GM12875 (cell line): ENCODE data around the gene KIF3A.

Experiments used
- H3K4me3 ChIP-seq: one replicate; pipeline ENCODE4 v1.5.1; 2011; ENCODE audit warnings: low read depth, low read length, control low read depth
- TF ChIP-seq, protein P1 (sequence below): IDR thresholded peaks from 2 replicates; pipeline ENCODE4 v1.5.1; 2011; ENCODE audit warnings: low read depth, mild to moderate bottlenecking, control low read depth, inconsistent platforms, low read length, moderate library complexity, borderline replicate concordance; ENCODE audit not compliant: insufficient read depth

The KIF3A gene

DNA sequence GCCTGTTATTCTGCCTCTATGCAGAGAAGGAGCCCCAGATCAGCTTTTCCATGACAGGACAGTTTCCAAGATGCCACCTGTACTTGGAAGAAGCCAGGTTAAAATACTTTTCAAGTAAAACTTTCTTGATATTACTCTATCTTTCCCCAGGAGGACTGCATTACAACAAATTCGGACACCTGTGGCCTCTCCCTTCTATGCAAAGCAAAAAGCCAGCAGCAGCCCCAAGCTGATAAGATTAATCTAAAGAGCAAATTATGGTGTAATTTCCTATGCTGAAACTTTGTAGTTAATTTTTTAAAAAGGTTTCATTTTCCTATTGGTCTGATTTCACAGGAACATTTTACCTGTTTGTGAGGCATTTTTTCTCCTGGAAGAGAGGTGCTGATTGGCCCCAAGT lies 63.9 kb downstream of the KIF3A start:
- no peak overlapping the region for H3K4me3 ChIP-seq
- TF ChIP-seq, protein P1, sequence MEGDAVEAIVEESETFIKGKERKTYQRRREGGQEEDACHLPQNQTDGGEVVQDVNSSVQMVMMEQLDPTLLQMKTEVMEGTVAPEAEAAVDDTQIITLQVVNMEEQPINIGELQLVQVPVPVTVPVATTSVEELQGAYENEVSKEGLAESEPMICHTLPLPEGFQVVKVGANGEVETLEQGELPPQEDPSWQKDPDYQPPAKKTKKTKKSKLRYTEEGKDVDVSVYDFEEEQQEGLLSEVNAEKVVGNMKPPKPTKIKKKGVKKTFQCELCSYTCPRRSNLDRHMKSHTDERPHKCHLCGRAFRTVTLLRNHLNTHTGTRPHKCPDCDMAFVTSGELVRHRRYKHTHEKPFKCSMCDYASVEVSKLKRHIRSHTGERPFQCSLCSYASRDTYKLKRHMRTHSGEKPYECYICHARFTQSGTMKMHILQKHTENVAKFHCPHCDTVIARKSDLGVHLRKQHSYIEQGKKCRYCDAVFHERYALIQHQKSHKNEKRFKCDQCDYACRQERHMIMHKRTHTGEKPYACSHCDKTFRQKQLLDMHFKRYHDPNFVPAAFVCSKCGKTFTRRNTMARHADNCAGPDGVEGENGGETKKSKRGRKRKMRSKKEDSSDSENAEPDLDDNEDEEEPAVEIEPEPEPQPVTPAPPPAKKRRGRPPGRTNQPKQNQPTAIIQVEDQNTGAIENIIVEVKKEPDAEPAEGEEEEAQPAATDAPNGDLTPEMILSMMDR, result no peak

DNA sequence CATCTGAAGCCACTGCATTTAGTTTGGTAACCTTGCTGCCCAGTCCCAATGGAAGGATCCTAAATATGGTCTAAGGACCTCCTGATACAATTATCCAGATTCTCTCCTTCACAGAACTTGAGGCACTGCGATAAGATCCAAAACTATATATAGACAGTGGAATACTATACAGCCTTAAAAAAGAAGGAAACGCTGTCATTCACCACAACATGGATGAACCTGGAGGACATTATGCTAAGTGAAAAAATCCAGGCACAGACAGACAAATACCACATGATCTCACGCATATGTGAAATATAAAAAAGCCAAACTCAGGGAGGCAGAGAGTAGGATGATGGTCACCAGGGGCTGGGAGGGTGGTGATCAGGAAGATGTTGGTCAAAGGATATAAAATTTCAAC lies 66.3 kb downstream of the KIF3A start:
- H3K4me3 ChIP-seq, result no peak overlapping the region
- TF ChIP-seq, protein P1, result no peak

DNA sequence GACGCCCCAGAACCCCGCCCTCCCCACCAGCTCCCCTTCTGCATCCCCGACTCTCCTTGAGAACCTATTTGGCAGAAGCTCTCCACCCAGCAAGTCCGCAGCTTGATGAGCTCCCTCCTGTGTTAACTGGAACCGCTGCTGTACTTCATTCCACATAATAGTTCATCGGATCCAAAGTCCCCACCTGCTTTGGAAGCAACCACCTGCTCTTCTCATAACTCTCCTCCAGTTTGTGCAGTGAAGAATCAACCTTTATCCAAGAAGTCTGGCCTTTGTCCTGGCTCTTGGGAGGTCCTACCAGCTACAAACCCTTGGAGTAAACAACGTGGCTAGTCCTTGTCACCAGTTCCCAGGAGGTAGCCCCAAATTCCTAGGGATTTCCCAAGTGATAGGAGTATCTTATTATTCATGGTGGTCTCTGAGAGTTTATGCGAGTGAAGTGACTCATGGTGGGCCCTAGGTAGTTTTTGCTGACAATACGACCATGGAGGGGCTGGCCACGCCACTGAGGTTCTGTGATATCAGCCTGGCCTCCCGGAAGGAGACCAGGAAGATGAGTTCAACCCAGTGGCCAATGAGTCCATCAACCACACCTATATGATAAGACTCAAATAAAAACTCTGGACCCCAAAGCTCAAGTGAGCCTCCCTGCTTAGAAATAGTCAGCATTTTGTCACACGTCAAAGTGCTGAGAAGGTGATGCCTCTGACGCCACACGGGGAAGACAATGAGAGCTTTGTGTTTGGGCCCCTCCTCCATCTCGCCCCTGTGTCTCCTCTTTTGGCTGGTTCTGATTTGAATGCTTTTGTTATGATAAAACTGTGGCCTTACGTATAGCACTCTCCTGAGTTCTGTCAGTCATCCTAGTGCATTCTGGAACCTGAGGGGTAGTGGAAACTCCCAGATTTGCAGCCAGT lies 67.1 kb downstream of the KIF3A start:
- H3K4me3 ChIP-seq, result no peak overlapping the region
- TF ChIP-seq, protein P1, result no peak

DNA sequence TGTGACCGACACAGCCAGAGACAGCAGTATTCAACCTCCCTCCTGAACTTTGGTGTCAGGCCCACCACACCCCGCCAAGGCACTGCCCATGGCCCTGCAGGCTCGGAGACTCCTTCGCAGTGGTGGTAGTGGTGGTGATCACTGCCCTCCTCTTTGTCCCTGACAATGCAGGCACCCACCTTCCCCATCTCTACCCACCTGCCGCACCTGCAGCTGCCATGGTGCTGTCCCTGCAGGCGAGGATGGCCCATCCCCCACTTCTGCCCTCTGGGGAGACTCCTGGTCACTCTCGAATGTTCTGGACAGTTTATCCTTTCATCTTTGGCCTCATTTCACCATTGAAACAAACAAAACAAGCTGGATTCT lies 67.9 kb downstream of the KIF3A start:
- H3K4me3 ChIP-seq, result no peak overlapping the region
- TF ChIP-seq, protein P1, result no peak

DNA sequence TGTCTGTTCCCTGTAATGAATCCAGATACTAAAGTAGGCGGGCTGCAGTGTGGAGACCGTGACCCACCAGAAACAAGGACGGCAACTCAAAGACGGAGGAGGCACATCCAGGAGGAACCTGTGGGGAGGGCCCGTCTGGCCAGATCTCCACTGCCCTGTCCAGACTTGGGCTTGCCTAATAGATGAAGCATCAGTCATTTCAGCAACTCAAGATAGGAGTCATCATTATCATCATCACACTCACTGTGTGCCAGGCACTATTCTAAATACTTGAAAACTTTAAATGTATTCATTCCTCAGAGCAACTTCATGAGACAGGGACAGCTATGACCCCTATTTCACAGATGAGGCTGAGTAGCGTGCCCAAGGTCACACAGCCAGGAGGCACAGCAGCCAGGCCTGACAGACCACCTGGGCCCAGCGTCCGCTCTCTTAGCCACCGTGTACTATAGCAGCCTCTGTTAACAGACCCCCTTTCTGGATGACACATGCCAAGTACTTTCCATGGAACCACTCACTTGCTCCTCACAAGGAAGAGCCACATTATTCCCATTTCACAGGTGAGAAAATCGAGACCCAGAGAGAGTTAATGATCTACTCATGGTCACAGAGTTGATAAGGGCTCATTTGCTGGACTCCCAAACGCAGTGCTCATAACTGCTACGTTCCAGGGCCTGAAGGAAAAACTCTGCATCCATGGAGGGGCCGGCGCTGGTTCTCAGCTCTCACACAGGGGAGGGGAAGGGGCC lies 68.5 kb downstream of the KIF3A start:
- TF ChIP-seq, protein P1, result no peak
- H3K4me3 ChIP-seq, result no peak overlapping the region

DNA sequence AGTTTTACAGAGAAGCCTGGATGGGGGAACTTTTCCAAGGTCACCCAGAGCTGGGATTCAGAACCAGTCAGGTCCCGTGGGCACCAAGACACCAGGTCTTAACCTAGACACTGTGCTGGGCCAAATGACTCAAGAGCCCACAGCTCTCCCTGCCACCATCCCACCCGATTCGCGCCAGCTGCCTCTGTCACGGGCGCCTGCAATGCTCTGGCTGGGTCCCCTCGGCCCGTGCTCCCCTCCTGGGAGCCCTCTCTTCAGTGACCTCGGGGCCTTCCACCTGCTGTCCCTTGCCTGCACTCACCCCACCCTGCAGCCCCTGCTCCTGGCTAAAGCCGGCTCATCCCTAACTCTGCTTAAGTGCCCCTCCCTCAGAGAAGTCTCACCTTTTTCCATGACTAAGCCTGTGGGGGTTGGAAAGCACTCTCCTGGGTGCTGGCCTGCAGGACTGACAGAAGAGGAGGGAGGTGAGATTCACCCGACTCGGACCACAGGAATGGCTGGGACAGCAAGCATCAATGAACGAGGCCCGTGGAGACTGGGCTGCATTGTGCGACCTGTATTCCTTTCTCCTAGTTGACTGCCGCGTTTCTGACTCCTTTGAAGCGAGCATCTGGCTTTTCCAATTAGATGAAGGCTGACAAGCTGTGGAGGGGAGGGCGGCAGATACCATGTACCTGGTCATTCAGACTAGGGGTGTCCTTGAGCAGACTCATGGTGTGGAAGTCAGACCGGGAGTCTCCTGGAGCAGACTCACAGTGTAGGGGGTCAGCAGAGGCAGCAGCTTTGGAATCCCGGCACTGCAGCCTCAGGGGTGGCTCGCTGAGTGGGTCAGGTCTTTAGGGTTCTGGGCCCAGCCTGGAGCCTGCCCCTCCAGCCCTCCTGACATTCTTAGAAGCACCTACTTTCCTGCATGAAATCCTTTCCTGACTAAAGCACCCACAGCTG lies 69.3 kb downstream of the KIF3A start:
- no peak overlapping the region for H3K4me3 ChIP-seq
- TF ChIP-seq, protein P1, result no peak
